IMR-90 (cell line): ENCODE results near the gene ARHGAP15. TPM values are rescaled to one million over a fixed set of nuclear protein-coding genes. Genes with fewer than 3 reads are reported as not detected.

ENCODE experiments used
- ATAC-seq: fragments of 200-7000 bp; cut with Tn5 transposase; 2 replicates; pipeline ENCODE4 v1.9.1; 2020; ENCODE audit warnings: low read depth, mild to moderate bottlenecking, moderate library complexity
- BruUV-seq: library from RNA; stranded (reverse); fragments of 400-500 nt; replicated peaks from 2 replicates; lab custom pipeline; 2021; lab: Mats Ljungman, UMichigan
- CTCF ChIA-PET: fragments of 300-600 bp; formaldehyde crosslinking; extraction: SDS; loops from one replicate; lab custom pipeline; 2021; ENCODE audit warnings: antibody characterized with exemption; lab: Yijun Ruan, JAX
- POLR2A ChIA-PET: fragments of 300-600 bp; sonication (Branson Sonifier 250); formaldehyde crosslinking; loops from one replicate; lab custom pipeline; 2022; ENCODE audit warnings: antibody characterized with exemption; ENCODE audit not compliant: unreplicated experiment; lab: Charles Lee
- DNase-seq: peaks from one replicate; pipeline ENCODE4 v3.0.0; 2013
- H2AFZ ChIP-seq: replicated peaks from 2 replicates; pipeline ENCODE3; 2013; ENCODE audit warnings: low read length, mild to moderate bottlenecking; ENCODE audit not compliant: poor library complexity
- H2AK5ac ChIP-seq: 2 replicates; pipeline ENCODE4 v1.6.1; 2013; ENCODE audit warnings: low read depth, low read length, inconsistent platforms
- H2AK9ac ChIP-seq: replicated peaks from 2 replicates; pipeline ENCODE3; 2013; ENCODE audit warnings: mild to moderate bottlenecking, low read depth, low read length, moderate library complexity; ENCODE audit not compliant: poor library complexity
- H2BK120ac ChIP-seq: 2 replicates; pipeline ENCODE4 v1.6.1; 2013; ENCODE audit warnings: low read depth, low read length, inconsistent platforms
- H2BK15ac ChIP-seq: 3 replicates; pipeline ENCODE4 v1.6.1; 2013; ENCODE audit warnings: low read depth, low read length, inconsistent platforms
- H2BK20ac ChIP-seq: 2 replicates; pipeline ENCODE4 v1.6.1; 2013; ENCODE audit warnings: low read depth, mild to moderate bottlenecking, inconsistent platforms, low read length, moderate library complexity
- H2BK5ac ChIP-seq: 2 replicates; pipeline ENCODE4 v1.6.1; 2013; ENCODE audit warnings: mild to moderate bottlenecking, low read depth, low read length, inconsistent platforms; ENCODE audit not compliant: poor library complexity, severe bottlenecking
- H3K14ac ChIP-seq: replicated peaks from 2 replicates; pipeline ENCODE4 v1.6.1; 2013; ENCODE audit warnings: low read depth, low read length, inconsistent platforms
- H3K18ac ChIP-seq: 2 replicates; pipeline ENCODE4 v1.6.1; 2013; ENCODE audit warnings: low read depth, low read length, control low read depth
- H3K23ac ChIP-seq: 2 replicates; pipeline ENCODE4 v1.6.1; 2013; ENCODE audit warnings: low read depth, low read length, inconsistent platforms
- H3K27ac ChIP-seq: 2 replicates; pipeline ENCODE4 v1.5.1; 2013; ENCODE audit warnings: mild to moderate bottlenecking, control low read depth, low read length; ENCODE audit not compliant: insufficient read depth
- H3K27me3 ChIP-seq: 2 replicates; pipeline ENCODE4 v1.6.1; 2013; ENCODE audit warnings: low read length; ENCODE audit not compliant: control insufficient read depth, insufficient read depth
- H3K36me3 ChIP-seq: 2 replicates; pipeline ENCODE4 v1.6.1; 2013; ENCODE audit warnings: low read length, mixed read lengths; ENCODE audit not compliant: control insufficient read depth, insufficient read depth
- H3K4ac ChIP-seq: 2 replicates; pipeline ENCODE4 v1.6.1; 2013; ENCODE audit warnings: low read depth, low read length, inconsistent platforms
- H3K4me1 ChIP-seq: 2 replicates; pipeline ENCODE4 v1.6.1; 2013; ENCODE audit warnings: low read length, mixed read lengths; ENCODE audit not compliant: control insufficient read depth, insufficient read depth
- H3K4me2 ChIP-seq: 2 replicates; pipeline ENCODE4 v1.6.1; 2013; ENCODE audit warnings: low read depth, mild to moderate bottlenecking, control low read depth, low read length, moderate library complexity
- H3K4me3 ChIP-seq: 2 replicates; pipeline ENCODE4 v1.5.1; 2013; ENCODE audit warnings: low read depth, mild to moderate bottlenecking, control low read depth, low read length, moderate library complexity; ENCODE audit not compliant: insufficient read depth
- H3K56ac ChIP-seq: 2 replicates; pipeline ENCODE4 v1.6.1; 2013; ENCODE audit warnings: low read length, inconsistent platforms; ENCODE audit not compliant: insufficient read depth; ENCODE audit errors: extremely low read depth
- H3K79me1 ChIP-seq, 2 experiments: 2 replicates each; pipeline ENCODE4 v1.6.1; 2013; ENCODE audit warnings: low read length in 2 of 2, inconsistent platforms in 1 of 2, low read depth in 1 of 2
- H3K9ac ChIP-seq: 2 replicates; pipeline ENCODE4 v1.6.1; 2013; ENCODE audit warnings: low read depth, low read length, control low read depth
- H3K9me1 ChIP-seq: 2 replicates; pipeline ENCODE4 v1.6.1; 2013; ENCODE audit warnings: low read length, inconsistent platforms; ENCODE audit not compliant: insufficient read depth
- H3K9me3 ChIP-seq: 2 replicates; pipeline ENCODE4 v1.6.1; 2013; ENCODE audit warnings: low read length; ENCODE audit not compliant: control insufficient read depth, insufficient read depth
- H4K20me1 ChIP-seq: 2 replicates; pipeline ENCODE4 v1.6.1; 2013; ENCODE audit warnings: low read length, inconsistent platforms; ENCODE audit not compliant: insufficient read depth
- H4K5ac ChIP-seq: 2 replicates; pipeline ENCODE4 v1.6.1; 2013; ENCODE audit warnings: mild to moderate bottlenecking, low read depth, low read length, control low read depth
- H4K8ac ChIP-seq, 2 experiments: 2 replicates each; pipeline ENCODE4 v1.6.1; 2013; ENCODE audit warnings: low read depth in 2 of 2, low read length in 2 of 2, control low read depth in 1 of 2, inconsistent platforms in 1 of 2
- H4K91ac ChIP-seq: 2 replicates; pipeline ENCODE4 v1.6.1; 2013; ENCODE audit warnings: low read depth, low read length, inconsistent platforms; ENCODE audit not compliant: insufficient read depth
- BHLHE40 ChIP-seq: fragments of 150-350 bp; IDR thresholded peaks from 2 replicates; pipeline ENCODE4 v1.6.1; 2016; ENCODE audit warnings: mild to moderate bottlenecking, low read depth, low read length
- CHD1 ChIP-seq: IDR thresholded peaks from 2 replicates; pipeline ENCODE4 v1.6.1; 2012; ENCODE audit warnings: low read depth, low read length, improper control_type of control experiment
- CTCF ChIP-seq: conservative IDR thresholded peaks from 2 replicates; pipeline ENCODE4 v1.5.1; 2012; ENCODE audit warnings: mild to moderate bottlenecking, low read depth, low read length, improper control_type of control experiment
- ELK1 ChIP-seq: fragments of 150-350 bp; IDR thresholded peaks from 2 replicates; pipeline ENCODE4 v1.6.1; 2016; ENCODE audit warnings: low read depth, mild to moderate bottlenecking, low read length, moderate library complexity, borderline replicate concordance
- FOS ChIP-seq: fragments of 150-350 bp; IDR thresholded peaks from 2 replicates; pipeline ENCODE4 v1.6.1; 2016; ENCODE audit warnings: low read depth, low read length
- MAFK ChIP-seq: IDR thresholded peaks from 2 replicates; pipeline ENCODE4 v1.6.1; 2012; ENCODE audit warnings: low read depth, low read length, improper control_type of control experiment
- MAZ ChIP-seq: IDR thresholded peaks from 2 replicates; pipeline ENCODE4 v1.6.1; 2012; ENCODE audit warnings: low read depth, mild to moderate bottlenecking, low read length, improper control_type of control experiment, moderate library complexity, borderline replicate concordance
- MXI1 ChIP-seq: IDR thresholded peaks from 2 replicates; pipeline ENCODE4 v1.6.1; 2012; ENCODE audit warnings: low read depth, mild to moderate bottlenecking, low read length, moderate library complexity, borderline replicate concordance
- NFE2L2 ChIP-seq: fragments of 150-350 bp; IDR thresholded peaks from 2 replicates; pipeline ENCODE4 v1.6.1; 2016; ENCODE audit warnings: low read depth, mild to moderate bottlenecking, low read length
- POLR2A ChIP-seq: IDR thresholded peaks from 2 replicates; pipeline ENCODE4 v1.6.1; 2012; ENCODE audit warnings: mild to moderate bottlenecking, low read depth, low read length
- RAD21 ChIP-seq: IDR thresholded peaks from 2 replicates; pipeline ENCODE4 v1.6.1; 2012; ENCODE audit warnings: low read length, improper control_type of control experiment
- RCOR1 ChIP-seq: IDR thresholded peaks from 2 replicates; pipeline ENCODE4 v1.6.1; 2012; ENCODE audit warnings: mild to moderate bottlenecking, low read length, improper control_type of control experiment; ENCODE audit not compliant: insufficient replicate concordance
- RFX5 ChIP-seq: IDR thresholded peaks from 2 replicates; pipeline ENCODE4 v1.8.0; 2012; ENCODE audit warnings: low read depth, mild to moderate bottlenecking, low read length, moderate library complexity
- SMC3 ChIP-seq: fragments of 150-350 bp; IDR thresholded peaks from 2 replicates; pipeline ENCODE4 v1.6.1; 2016; ENCODE audit warnings: low read depth, mild to moderate bottlenecking, antibody characterized with exemption, low read length, moderate library complexity
- USF2 ChIP-seq: fragments of 150-350 bp; IDR thresholded peaks from 2 replicates; pipeline ENCODE4 v1.6.1; 2017; ENCODE audit warnings: mild to moderate bottlenecking, antibody characterized with exemption, low read length, low read depth
- WGBS, 2 experiments: methylation state at CpG; one replicate each; pipeline versions ENCODE4 v1.1.5 to v1.1.7; 2013; ENCODE audit warnings: missing lambda C conversion rate in 2 of 2; ENCODE audit not compliant: insufficient read length in 1 of 2; ENCODE audit errors: extremely low coverage in 2 of 2; 5-methylcytosine and 5-hydroxymethylcytosine counted together
- dilution Hi-C: fragments of 300-500 bp; cut with HindIII; formaldehyde crosslinking; loops from one replicate; pipeline ENCODE4 v1.14.3; 2018; ENCODE audit warnings: low sequenced_read_pairs; ENCODE audit not compliant: unreplicated experiment
- in situ Hi-C: fragments of 300-500 bp; cut with MboI; formaldehyde crosslinking; loops from 3 replicates; pipeline ENCODE4 v1.14.3; 2019; ENCODE audit warnings: low sequenced_read_pairs, inconsistent platforms, mixed read lengths
- intact Hi-C: fragments of 100-400 bp; cut with micrococcal nuclease; formaldehyde crosslinking; loops from 2 replicates; pipeline ENCODE4 v1.10.0; 2022
- polyA plus RNA-seq, 3 experiments: library from polyadenylated mRNA; depleted of rRNA; stranded (reverse); fragments of >200 nt; gene quantifications; 2 replicates each; pipeline ENCODE4 v1.2.3, GENCODE V29; 2012; ENCODE audit warnings: low replicate concordance in 1 of 3
- total RNA-seq: library from RNA; depleted of rRNA; stranded (reverse); fragments of >200 nt; gene quantifications from 2 replicates; pipeline ENCODE4 v1.2.3, GENCODE V29; 2012

The ARHGAP15 gene
- total and polyA plus RNA-seq, 2 of the 4 experiments (the other 2 are of a cell fraction), result not detected

GRCh38 chr2:143533846-143534245, 404.6 kb downstream of the ARHGAP15 start:
- no TSS peak for BruUV-seq
- H2BK20ac ChIP-seq, result no peak overlapping the region
- TF ChIP-seq NFE2L2 (no peak), RCOR1 (no peak), ELK1 (no peak), CHD1 (no peak), FOS (no peak), MXI1 (no peak), POLR2A (no peak), MAFK (no peak), SMC3 (no peak), BHLHE40 (no peak), RFX5 (no peak), RAD21 (no peak), USF2 (no peak), MAZ (no peak), CTCF (no peak)
- no peak overlapping the region for H3K4me3 ChIP-seq
- H3K9me3 ChIP-seq, result no peaks in the 10 kb centered on the region
- no peak overlapping the region for H4K91ac ChIP-seq
- no peak overlapping the region for H3K18ac ChIP-seq
- H3K79me1 ChIP-seq, result no peaks in the 10 kb centered on the region
- H3K4me2 ChIP-seq, result no peak overlapping the region
- H3K4ac ChIP-seq, result no peak overlapping the region
- H3K36me3 ChIP-seq, result no peaks in the 10 kb centered on the region
- ChIA-PET POLR2A (no interaction called here), CTCF (no interaction called here)
- in situ Hi-C loops, result no loop called here
- intact Hi-C loops, result no loop called here
- no peak for DNase-seq
- H2BK5ac ChIP-seq, result no peak overlapping the region
- H2AFZ ChIP-seq, result no peak overlapping the region
- H2AK9ac ChIP-seq, result no peak overlapping the region
- H4K8ac ChIP-seq, result no peak overlapping the region
- H3K27ac ChIP-seq, result no peak overlapping the region
- no peak overlapping the region for H4K5ac ChIP-seq
- no peak overlapping the region for H3K23ac ChIP-seq
- H3K27me3 ChIP-seq, result no peaks in the 10 kb centered on the region
- H3K4me1 ChIP-seq, result no peaks in the 10 kb centered on the region
- no peak overlapping the region for H2BK15ac ChIP-seq
- ATAC-seq, result no peak
- no peak overlapping the region for H3K56ac ChIP-seq
- WGBS, 2 experiments, result no CpG with 5 or more reads among the region's 4 CpGs
- no peak overlapping the region for H2AK5ac ChIP-seq
- no peaks in the 10 kb centered on the region for H4K20me1 ChIP-seq
- no peak overlapping the region for H3K14ac ChIP-seq
- dilution Hi-C loops, result no loop called here
- H3K9ac ChIP-seq, result no peak overlapping the region
- H2BK120ac ChIP-seq, result no peak overlapping the region
- H3K9me1 ChIP-seq, result no peaks in the 10 kb centered on the region
